Neural crest cell (in vitro differentiated cells): ENCODE data around the gene GABRR3. TPM values are rescaled to one million over a fixed set of nuclear protein-coding genes. Genes with fewer than 3 reads are reported as not detected.

Experiments used
- DNase-seq: peaks from one replicate; pipeline ENCODE4 v3.0.0; 2021; ENCODE audit warnings: low read depth, mixed read lengths, low spot score
- H3K27ac Mint-ChIP-seq: one replicate; pipeline ENCODE4 v1.8.0; 2021; ENCODE audit warnings: mild to moderate bottlenecking, mixed read lengths; ENCODE audit not compliant: unreplicated experiment
- H3K27me3 Mint-ChIP-seq: 2 replicates; pipeline ENCODE4 v1.8.0; 2021; ENCODE audit warnings: low read depth, mild to moderate bottlenecking, mixed read lengths
- H3K36me3 Mint-ChIP-seq: 2 replicates; pipeline ENCODE4 v1.8.0; 2021; ENCODE audit warnings: low read depth, mild to moderate bottlenecking, mixed read lengths
- H3K4me1 Mint-ChIP-seq: 2 replicates; pipeline ENCODE4 v1.8.0; 2021; ENCODE audit warnings: mixed read lengths
- H3K4me3 Mint-ChIP-seq: one replicate; pipeline ENCODE4 v1.8.0; 2021; ENCODE audit warnings: mild to moderate bottlenecking, mixed read lengths
- H3K9me3 Mint-ChIP-seq: 2 replicates; pipeline ENCODE4 v1.8.0; 2021; ENCODE audit warnings: mixed read lengths
- CTCF ChIP-seq: fragments of 200-600 bp; sonication (generic); conservative IDR thresholded peaks from 2 replicates; pipeline ENCODE4 v1.5.0; 2021; ENCODE audit warnings: antibody characterized with exemption, mild to moderate bottlenecking
- total RNA-seq: library from RNA; stranded (reverse); gene quantifications from 2 replicates; pipeline ENCODE4 v1.2.1, GENCODE V29; 2021

GABRR3 gene
- total RNA-seq, 1 donor from 2014 or later: not detected

DNA sequence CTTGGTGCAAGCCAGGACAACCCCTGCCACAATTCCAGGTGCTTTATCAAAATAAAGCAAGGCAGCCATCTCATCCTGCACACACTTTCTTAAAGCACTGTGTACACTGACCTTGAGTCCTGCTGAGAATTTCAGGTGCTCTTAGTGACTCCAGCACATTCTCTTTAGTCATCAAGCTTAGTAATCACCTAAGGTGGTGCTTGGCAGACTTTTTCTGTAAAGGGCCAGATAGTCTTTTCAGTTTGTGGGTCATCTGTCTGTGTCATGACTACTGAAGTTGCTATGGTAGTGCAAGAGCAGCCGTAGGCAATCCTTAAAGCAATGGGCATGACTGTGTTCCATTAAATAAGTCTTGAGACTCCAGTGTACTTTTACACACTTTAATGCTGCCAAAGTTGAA, 99.3 kb downstream of the GABRR3 start:
- no peak overlapping the region for H3K27ac Mint-ChIP-seq
- no peaks in the 10 kb centered on the region for H3K4me1 Mint-ChIP-seq
- DNase-seq: no peak
- peaks cover 9% of the 10 kb centered on the region for H3K36me3 Mint-ChIP-seq
- TF ChIP-seq CTCF: no peak
- H3K4me3 Mint-ChIP-seq: no peak overlapping the region
- no peaks in the 10 kb centered on the region for H3K27me3 Mint-ChIP-seq
- no peaks in the 10 kb centered on the region for H3K9me3 Mint-ChIP-seq

Other genes starting within 250 kb of the GABRR3 start
- gene CRYBG3, start 213.3 kb downstream of the GABRR3 start, total RNA-seq: 6.5 and 7.3 TPM in 2 replicates
- gene RIOX2, start 62.9 kb downstream of the GABRR3 start, total RNA-seq: 21.0 and 22.6 TPM in 2 replicates
- gene OR5AC2, start 51.9 kb upstream of the GABRR3 start, total RNA-seq: not detected in 2 replicates
- not detected in 2 replicates for gene OR5H1, start 95.4 kb upstream of the GABRR3 start, total RNA-seq
- not detected in 2 replicates for gene OR5H14, start 112.2 kb upstream of the GABRR3 start, total RNA-seq
- not detected in 2 replicates for gene OR5H15, start 131.4 kb upstream of the GABRR3 start, total RNA-seq
- not detected in 2 replicates for gene OR5H6, start 228.9 kb upstream of the GABRR3 start, total RNA-seq
- not detected in 2 replicates for gene OR5H2, start 247.2 kb upstream of the GABRR3 start, total RNA-seq